Stimulated activated naive B cell treated with anti-CD40 and anti-IgM and Interleukin-4, amounts not matched to agents 10 μg/mL and 1 μg/mL and 100 μg/mL, for 72 hours (primary cell): ENCODE data around the gene XAGE3.
"Not testable (repeated sequence)": the region's sequence is repeated elsewhere in the genome, so short reads cannot be mapped to it uniquely, and the experiment has no call there.

ENCODE experiments used
- ATAC-seq, 2 donors: fragments of 150-1000 bp; cut with Tn5 transposase; replicated peaks; 2 replicates each; pipeline ENCODE4 v1.10.0; 2021; ENCODE audit warnings: moderate library complexity in 1 of 2
- DNase-seq: peaks from one replicate; pipeline ENCODE4 v3.0.0; 2021
- H3K27ac Mint-ChIP-seq: one replicate; pipeline ENCODE4 v1.8.0; 2022; ENCODE audit warnings: mild to moderate bottlenecking, mixed read lengths
- H3K27me3 Mint-ChIP-seq, 2 donors: one replicate each; pipeline ENCODE4 v1.8.0; 2022; ENCODE audit warnings: mixed read lengths in 2 of 2
- H3K36me3 Mint-ChIP-seq, 2 donors: one replicate each; pipeline ENCODE4 v1.8.0; 2022; ENCODE audit warnings: mixed read lengths in 2 of 2, mild to moderate bottlenecking in 1 of 2
- H3K4me1 Mint-ChIP-seq, 2 donors: one replicate each; pipeline ENCODE4 v1.8.0; 2022; ENCODE audit warnings: mixed read lengths in 2 of 2, mild to moderate bottlenecking in 1 of 2
- H3K4me3 Mint-ChIP-seq, 2 donors: one replicate each; pipeline ENCODE4 v1.8.0; 2022; ENCODE audit warnings: mild to moderate bottlenecking in 2 of 2, mixed read lengths in 2 of 2, moderate library complexity in 1 of 2
- H3K9me3 Mint-ChIP-seq, 2 donors: one replicate each; pipeline ENCODE4 v1.8.0; 2022; ENCODE audit warnings: mixed read lengths in 2 of 2, mild to moderate bottlenecking in 1 of 2

Gene XAGE3

GRCh38 chrX:52874661-52875060 is 6.8 kb upstream of the XAGE3 start:
- no peak for ATAC-seq
- Mint-ChIP-seq H3K27me3 (peaks cover 0 to 45% of the 10 kb centered on the region in 2 donors), H3K4me1 (no peaks in the 10 kb centered on the region)

DNA sequence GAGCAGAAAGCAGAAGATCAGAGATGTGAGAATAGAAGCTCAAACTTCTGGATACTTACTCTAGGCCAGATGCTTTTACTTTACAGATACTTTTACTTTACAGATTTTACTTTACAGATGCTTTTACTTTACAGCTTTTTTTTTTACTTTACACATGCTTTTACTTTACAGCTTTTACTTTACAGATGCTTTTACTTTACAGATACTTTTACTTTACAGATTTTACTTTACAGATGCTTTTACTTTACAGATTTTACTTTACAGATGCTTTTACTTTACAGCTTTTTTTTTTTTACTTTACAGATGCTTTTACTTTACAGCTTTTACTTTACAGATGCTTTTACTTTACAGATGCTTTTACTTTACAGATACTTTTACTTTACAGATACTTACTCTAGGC is 5.9 kb upstream of the XAGE3 start:
- H3K36me3 Mint-ChIP-seq, ATAC-seq, H3K9me3 Mint-ChIP-seq, H3K4me1 Mint-ChIP-seq, H3K4me3 Mint-ChIP-seq, H3K27ac Mint-ChIP-seq, DNase-seq: not testable (repeated sequence)
- peaks cover 0 to 52% of the 10 kb centered on the region in 2 donors for H3K27me3 Mint-ChIP-seq

More at GRCh38 chrX:52874661-52875060, 6.8 kb upstream of the XAGE3 start:
- Mint-ChIP-seq H3K27ac (no peak overlapping the region), H3K4me3 (no peak overlapping the region), H3K36me3 (no peaks in the 10 kb centered on the region), H3K9me3 (no peaks in the 10 kb centered on the region)
- DNase-seq, result no peak

GRCh38 chrX:52870046-52870445 is 2.2 kb upstream of the XAGE3 start:
- no peaks in the 10 kb centered on the region for H3K9me3 Mint-ChIP-seq
- DNase-seq (no peak), ATAC-seq (no peak)
- H3K27me3 Mint-ChIP-seq, result peaks cover 7 to 35% of the 10 kb centered on the region in 2 donors
- no peaks in the 10 kb centered on the region for H3K36me3 Mint-ChIP-seq
- no peak overlapping the region for H3K27ac Mint-ChIP-seq
- no peak overlapping the region for H3K4me3 Mint-ChIP-seq
- H3K4me1 Mint-ChIP-seq, result no peaks in the 10 kb centered on the region

- Mint-ChIP-seq H3K27ac (no peak overlapping the region), H3K4me3 (no peak overlapping the region), H3K36me3 (no peaks in the 10 kb centered on the region), H3K9me3 (no peaks in the 10 kb centered on the region), H3K27me3 (peaks cover 7 to 28% of the 10 kb centered on the region in 2 donors), H3K4me1 (no peaks in the 10 kb centered on the region)
- ATAC-seq (no peak), DNase-seq (no peak)
Measured at GRCh38 chrX:52865343-52865998, 2.4 kb downstream of the XAGE3 start.

DNA sequence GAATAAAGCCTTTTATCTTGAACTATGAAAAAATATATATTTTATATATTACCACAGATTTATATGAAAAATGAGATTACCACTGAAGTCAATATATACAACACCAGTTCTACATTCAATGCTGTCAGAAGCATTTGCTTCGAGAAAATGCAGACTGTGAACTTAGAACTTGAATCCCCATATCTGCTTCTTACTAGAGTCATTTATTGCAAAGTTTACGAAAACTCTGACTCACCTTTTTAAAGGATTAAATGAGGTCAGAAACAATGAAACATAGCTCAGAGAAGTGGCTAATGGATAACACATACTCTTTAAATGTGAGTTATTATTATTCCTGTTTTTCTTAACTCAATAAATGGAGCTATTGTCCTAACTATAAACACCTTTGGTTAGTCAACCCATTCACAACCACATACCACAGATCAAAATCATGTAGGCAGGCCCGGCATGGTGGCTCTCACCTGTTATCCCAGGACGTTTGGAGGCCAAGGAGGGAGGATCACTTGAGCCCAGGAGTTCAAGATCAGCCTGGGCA is 10.8 kb downstream of the XAGE3 start:
- H3K36me3 Mint-ChIP-seq, DNase-seq, H3K4me1 Mint-ChIP-seq, H3K27ac Mint-ChIP-seq, H3K4me3 Mint-ChIP-seq, H3K9me3 Mint-ChIP-seq, ATAC-seq: not testable (repeated sequence)
- peaks cover 8 to 23% of the 10 kb centered on the region in 2 donors for H3K27me3 Mint-ChIP-seq

- ATAC-seq, result no peak
- Mint-ChIP-seq H3K9me3 (no peaks in the 10 kb centered on the region), H3K4me1 (peaks cover 7 to 9% of the 10 kb centered on the region in 2 donors), H3K27ac (no peak overlapping the region), H3K36me3 (no peaks in the 10 kb centered on the region), H3K27me3 (peaks cover 23 to 33% of the 10 kb centered on the region in 2 donors), H3K4me3 (no peak overlapping the region)
- no peak for DNase-seq
Measured at GRCh38 chrX:52852110-52852860, 15.6 kb downstream of the XAGE3 start.

GRCh38 chrX:52843619-52844018 is 24.3 kb downstream of the XAGE3 start:
- not testable (repeated sequence) for H3K4me1 Mint-ChIP-seq, DNase-seq, H3K36me3 Mint-ChIP-seq, H3K4me3 Mint-ChIP-seq, H3K27ac Mint-ChIP-seq, H3K9me3 Mint-ChIP-seq, ATAC-seq
- H3K27me3 Mint-ChIP-seq, result peaks cover 8 to 17% of the 10 kb centered on the region in 2 donors

DNA sequence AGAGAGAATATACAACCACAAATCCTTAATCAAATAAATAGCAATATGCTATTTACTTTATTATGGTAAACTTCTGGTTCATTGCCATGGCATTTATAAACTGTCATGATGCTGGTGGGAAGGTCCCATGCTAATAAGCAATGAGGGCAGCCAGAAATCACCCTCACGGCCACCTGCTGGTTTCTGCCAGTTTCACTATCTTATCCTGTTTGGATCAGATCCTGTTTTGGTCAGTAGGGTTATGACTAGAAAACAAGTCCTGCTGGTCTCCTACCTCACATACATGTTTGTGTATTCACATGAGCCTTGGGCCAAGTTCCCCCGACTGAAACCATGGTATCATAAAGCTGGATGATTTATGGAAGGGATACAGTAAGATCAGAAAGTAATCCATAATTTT is 28.7 kb downstream of the XAGE3 start:
- Mint-ChIP-seq H3K27ac (no peak overlapping the region), H3K27me3 (no peaks in the 10 kb centered on the region), H3K9me3 (no peaks in the 10 kb centered on the region), H3K36me3 (no peaks in the 10 kb centered on the region), H3K4me1 (no peaks in the 10 kb centered on the region), H3K4me3 (no peak overlapping the region)
- ATAC-seq (peak; percentile 60 to 78), DNase-seq (peak; percentile 5)

- Mint-ChIP-seq H3K4me1 (no peaks in the 10 kb centered on the region), H3K27me3 (peaks cover 8 to 12% of the 10 kb centered on the region in 2 donors), H3K36me3 (no peaks in the 10 kb centered on the region), H3K9me3 (no peaks in the 10 kb centered on the region), H3K27ac (no peak overlapping the region), H3K4me3 (no peak overlapping the region)
- ATAC-seq, result no peak
- DNase-seq, result no peak
Measured at GRCh38 chrX:52830551-52830950, 37.3 kb downstream of the XAGE3 start.

DNA sequence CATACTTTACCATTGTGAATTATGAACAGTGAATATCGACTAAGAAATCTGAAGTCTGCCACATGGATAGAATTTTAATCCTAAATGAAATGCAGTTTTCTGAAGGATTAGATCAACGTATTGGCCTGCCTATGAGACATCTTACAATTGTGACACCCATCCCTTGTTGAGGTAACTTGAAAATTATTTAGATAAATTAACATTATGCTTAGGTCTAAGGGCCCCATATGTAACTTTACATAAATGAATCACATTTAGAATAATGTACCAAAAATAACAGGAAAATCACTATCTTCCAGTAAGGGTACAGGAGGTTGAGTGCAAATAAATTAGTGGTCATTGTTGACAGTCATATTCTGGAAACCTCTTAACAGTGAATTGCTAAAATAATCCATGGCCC is 43.3 kb downstream of the XAGE3 start:
- Mint-ChIP-seq H3K27ac (no peak overlapping the region), H3K4me3 (no peak overlapping the region), H3K9me3 (no peaks in the 10 kb centered on the region), H3K36me3 (no peaks in the 10 kb centered on the region), H3K27me3 (peaks cover 0 to 9% of the 10 kb centered on the region in 2 donors), H3K4me1 (peaks cover 0 to 1% of the 10 kb centered on the region in 2 donors)
- DNase-seq (no peak), ATAC-seq (no peak)

- Mint-ChIP-seq H3K36me3 (no peaks in the 10 kb centered on the region), H3K27me3 (peaks cover 0 to 20% of the 10 kb centered on the region in 2 donors), H3K4me1 (peaks cover 0 to 1% of the 10 kb centered on the region in 2 donors), H3K4me3 (no peak overlapping the region), H3K9me3 (no peaks in the 10 kb centered on the region), H3K27ac (no peak overlapping the region)
- ATAC-seq, result peak; percentile 23 to 51
- DNase-seq, result no peak
Measured at GRCh38 chrX:52821079-52821760, 46.7 kb downstream of the XAGE3 start.

- peaks cover 0 to 1% of the 10 kb centered on the region in 2 donors for H3K4me1 Mint-ChIP-seq
Measured at GRCh38 chrX:52819788-52820187, 48.1 kb downstream of the XAGE3 start.

More at GRCh38 chrX:52819788-52820187, 48.1 kb downstream of the XAGE3 start:
- no peak for DNase-seq
- Mint-ChIP-seq H3K27ac (no peak overlapping the region), H3K27me3 (peaks cover 0 to 23% of the 10 kb centered on the region in 2 donors), H3K4me3 (no peak overlapping the region), H3K9me3 (no peaks in the 10 kb centered on the region), H3K36me3 (no peaks in the 10 kb centered on the region)
- no peak for ATAC-seq
